GM21447 (cell line): ENCODE measurements around the gene RABL2B.

Experiments used
- ATAC-seq: cut with Tn5 transposase; IDR thresholded peaks from one replicate; pipeline ENCODE4 v1.9.1; 2021; ENCODE audit not compliant: unreplicated experiment

Gene RABL2B

DNA sequence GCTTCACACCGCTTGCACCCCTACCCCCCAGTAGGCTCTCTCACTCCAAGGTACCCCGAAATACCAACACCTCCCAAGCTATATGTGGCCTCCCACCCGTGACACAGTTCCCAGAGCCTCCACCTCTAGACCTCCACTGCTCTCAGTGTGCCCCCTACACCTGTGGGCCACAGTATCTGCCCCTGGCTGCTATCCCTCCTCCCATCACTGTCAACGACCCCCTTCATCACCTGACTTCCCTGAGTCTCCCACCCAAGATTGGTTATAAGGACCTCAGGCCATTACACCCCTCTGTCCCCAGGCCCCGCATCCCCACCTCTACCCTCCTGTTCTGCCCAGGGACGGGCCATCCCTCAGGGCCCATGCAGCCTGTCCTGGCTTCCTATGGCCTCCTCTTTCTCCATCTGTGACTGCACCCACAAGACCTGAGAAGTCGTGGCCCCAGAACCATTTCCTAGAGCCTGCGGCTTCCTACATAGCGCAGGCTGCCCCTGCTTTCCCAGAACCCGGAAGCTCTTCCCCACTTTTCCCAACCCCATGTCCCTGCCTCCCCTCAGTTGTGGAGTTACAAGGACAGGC is 44.7 kb downstream of the RABL2B start:
- ATAC-seq: no peak

DNA sequence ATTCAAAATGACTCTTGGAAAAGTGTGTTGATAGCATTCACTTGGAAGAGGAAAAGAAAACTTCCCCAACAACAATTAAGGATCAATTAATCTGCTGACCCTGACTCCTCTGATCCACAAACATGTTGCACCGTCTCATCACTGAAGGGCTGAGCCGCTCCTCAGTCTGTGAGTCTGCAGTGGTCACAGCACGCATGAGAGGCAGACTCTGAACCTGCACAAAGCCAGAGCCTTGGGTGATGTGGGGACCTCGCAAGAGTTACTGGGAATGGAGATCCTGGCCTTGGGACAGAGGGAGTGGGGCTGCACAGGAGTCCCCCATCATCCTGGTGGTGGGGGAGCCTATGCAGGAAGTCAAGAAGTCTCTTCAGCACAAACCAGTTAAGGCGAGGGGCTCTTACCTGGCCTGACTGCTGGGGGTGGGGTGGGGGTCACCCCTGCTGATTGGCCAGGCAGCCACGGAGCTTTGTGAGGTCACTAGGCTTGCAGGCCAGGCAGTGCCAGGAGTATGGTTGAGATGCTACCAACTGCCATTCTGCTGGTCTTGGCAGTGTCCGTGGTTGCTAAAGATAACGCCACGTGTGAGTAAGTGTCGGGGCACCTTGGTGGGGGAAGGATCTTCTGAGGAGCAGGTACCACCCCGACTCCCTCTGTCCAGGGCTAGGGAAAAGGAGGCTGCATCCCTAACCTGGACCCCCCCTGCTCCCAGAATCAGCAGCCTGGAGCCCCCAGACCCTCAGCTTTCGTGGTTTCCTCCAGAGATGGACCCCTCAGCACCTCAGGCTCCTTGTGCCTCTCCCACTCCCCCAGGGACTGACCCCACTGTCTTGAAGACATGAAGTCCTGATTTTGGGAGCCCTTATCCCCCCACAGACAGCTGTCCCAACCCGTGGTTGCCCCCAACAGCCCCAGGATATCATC is 45.4 kb downstream of the RABL2B start, which contains the start of gene ACR:
Gene ACR, plus strand, starts transcription at position 477 of the 921 bp plus-strand sequence. Its CDS starts 32 bp downstream, at position 509.
- ATAC-seq: no peak

DNA sequence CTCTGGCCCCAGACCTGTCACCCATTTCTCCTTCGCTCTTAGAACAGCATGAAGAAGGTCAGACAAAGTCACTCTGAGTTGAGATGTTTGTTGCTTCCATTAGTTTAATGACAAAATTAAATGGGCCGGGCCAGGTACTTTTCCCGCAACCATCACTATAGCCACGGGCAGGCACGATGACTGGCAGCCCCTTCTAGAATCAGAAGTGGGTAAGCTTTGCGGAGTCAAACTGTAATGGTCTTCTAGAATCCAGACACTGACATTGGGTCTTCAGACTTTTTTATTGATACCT is 47.8 kb downstream of the RABL2B start:
- no peak for ATAC-seq

DNA sequence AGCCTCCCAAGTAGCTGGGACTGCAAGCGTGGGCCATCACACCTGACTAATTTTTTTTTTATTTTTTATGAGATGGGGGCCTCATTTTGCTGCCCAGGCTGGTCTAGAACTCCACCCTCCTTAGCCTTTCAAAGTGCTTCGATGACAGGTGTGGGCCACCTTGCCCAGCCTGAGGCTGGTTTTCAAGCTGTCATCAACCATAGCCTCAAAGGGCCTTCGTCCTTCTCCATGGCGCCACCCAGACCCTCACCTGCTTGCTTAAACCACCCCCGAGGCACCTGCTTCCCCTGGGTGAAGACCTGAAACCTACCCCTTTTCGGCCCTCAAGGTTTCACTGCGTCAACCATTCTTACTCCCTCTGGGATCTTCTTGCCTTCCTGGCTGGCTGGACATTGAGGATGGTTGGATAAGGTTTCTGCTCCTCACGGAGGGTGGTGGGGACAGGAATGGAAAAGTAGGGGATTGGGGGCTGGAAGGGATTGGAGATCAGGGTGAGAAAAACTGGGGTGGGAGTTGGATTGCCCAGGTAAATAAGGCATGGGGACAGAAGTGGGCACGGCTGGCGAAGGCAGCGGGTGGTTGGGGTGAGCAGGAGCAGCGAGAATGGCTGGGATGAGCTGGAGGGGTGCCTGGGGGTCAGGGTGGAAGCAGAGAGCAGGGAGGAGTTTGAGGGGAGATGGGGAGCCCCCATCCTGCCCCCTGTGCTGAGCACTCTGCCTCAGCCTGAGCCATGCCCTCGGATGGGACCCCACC is 48.3 kb downstream of the RABL2B start:
- no peak for ATAC-seq

DNA sequence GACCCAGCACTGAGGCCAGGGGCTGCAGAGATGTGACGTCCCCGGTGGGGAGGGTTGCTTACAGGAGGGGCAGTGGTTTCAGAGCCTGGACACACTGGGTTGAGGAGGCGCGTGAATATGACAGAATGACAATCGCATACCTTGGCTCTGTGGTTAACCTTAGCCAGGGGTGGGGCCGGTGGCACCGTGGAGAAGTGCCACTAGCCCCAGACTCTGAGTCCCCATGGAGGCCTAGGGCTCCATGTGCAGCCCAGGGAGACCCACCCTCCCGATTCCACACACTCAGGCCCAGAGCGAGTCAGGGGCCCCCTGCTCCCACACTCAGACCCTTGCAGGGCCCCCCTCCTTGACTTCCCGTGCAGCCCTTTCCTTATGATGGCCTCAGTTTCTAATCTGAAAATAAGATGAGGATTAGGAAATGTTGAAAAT is 49.1 kb downstream of the RABL2B start:
- no peak for ATAC-seq

DNA sequence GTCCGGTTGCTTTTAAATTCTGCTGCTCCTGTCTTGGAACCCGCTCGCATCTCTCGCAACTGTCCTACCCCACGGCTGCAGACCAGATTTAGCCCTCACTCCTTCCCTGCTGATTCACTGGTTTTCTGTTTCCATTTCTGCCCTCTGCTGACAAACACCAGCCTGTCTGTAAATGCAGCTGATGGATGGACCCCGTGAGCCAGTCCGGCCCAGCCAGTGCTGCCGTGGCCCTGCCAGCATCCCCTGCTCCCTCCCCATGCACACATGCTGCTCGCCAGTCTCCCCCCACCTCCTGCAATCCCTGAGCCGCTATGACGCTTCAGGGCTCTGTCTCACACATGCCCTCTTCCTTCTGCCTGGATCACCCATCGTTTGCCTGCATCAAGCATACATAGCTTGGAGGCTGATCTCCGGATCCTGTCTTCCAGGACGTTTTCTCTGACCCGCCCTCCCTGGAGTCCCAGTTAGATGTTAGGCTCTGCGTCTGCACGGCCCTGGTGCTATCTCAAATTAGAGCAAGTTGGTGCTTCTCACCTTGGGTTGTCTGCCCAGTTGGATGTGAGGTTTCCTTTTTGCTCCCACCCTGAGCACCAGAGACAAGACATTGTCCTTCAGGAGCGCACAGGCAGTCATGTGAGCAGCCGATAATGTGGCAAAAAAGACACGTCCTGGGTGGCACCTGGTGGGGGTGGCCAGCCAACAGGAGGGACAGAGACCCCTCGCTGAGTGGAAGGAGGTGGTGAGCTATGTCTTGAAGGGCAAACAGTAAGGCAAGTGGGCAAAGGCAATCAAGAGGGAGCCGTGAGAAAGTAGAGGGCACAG is 49.7 kb downstream of the RABL2B start:
- ATAC-seq: no peak

DNA sequence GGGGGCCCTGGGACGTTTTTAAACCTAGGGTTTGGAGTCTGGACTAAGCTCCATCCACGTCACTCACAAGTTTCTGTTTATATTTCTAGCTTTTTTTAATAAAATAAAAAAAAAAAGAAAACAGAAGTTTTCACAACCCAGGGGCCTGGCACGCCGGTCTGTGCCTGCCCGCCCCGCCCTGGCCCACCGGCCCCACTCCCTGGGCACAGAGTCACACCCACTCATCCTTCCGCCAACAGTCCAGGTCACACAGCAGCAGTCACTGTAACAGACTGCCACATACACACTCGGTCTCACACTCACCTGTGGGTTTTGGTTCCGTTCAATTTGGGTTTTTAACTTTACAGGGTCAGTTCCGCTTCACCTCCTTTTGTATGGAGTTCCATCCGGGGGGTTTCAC is 50.8 kb downstream of the RABL2B start:
- ATAC-seq: no peak

DNA sequence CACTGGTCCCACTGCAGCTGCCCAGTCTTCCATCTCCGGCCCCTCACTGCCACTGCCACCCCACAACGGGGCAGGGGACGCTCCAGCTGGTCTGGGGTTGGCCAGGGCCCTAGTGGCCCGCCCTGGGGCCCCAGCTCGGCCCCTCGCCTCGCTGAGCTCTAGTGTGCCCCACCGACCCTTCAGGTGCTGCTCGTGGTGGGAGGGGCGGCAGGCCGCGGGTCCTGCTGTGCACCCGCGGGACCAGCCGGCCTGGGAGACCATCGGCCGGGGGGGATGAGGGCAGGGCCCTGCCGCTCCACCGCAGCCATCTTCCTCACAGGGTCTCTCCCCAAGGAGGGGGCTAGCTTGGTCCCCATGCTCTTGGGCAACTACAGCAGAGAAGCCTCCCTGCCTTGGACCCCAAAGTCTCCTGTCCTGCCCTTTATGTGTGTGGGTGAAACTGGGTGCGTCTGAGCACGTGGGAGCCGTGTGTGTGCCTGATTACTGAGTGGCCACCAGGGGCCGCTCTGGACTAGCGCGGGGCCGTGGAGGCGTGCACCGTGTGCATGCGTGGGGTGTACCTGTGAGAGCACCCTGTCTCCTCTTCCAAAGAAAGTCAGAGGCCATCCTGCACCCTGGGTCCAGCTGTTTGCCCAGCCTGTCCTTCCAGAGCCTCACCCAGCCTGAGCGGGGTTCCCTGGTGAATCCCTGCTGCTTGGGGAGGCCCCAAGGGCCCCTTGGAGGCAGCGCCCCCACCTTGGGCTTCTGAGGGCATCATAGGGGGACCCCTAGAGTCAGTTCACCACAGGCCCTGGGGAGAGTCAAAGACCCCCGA is 51.4 kb downstream of the RABL2B start:
- no peak for ATAC-seq

DNA sequence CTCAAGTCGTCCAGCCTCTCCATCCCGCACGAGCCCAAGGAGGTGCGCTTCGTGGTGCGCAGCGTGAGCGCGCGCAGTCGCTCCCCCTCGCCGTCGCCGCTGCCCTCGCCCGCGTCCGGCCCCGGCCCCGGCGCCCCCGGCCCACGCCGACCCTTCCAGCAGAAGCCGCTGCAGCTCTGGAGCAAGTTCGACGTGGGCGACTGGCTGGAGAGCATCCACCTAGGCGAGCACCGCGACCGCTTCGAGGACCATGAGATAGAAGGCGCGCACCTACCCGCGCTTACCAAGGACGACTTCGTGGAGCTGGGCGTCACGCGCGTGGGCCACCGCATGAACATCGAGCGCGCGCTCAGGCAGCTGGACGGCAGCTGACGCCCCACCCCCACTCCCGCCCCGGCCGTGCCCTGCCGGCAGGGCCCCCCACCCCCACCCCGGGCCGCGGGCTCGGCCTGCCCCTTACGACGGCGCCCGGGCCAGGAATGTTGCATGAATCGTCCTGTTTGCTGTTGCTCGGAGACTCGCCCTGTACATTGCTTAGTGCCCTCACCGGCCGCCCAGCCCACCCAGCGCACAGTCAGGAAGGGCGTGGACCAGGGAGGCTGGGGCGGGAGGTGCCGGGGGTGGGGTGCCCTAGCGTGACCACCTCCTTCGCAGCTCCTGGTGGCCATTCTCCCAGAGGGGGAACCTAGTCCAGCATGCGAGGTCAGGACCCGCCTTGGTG is 52.3 kb downstream of the RABL2B start:
- no peak for ATAC-seq

DNA sequence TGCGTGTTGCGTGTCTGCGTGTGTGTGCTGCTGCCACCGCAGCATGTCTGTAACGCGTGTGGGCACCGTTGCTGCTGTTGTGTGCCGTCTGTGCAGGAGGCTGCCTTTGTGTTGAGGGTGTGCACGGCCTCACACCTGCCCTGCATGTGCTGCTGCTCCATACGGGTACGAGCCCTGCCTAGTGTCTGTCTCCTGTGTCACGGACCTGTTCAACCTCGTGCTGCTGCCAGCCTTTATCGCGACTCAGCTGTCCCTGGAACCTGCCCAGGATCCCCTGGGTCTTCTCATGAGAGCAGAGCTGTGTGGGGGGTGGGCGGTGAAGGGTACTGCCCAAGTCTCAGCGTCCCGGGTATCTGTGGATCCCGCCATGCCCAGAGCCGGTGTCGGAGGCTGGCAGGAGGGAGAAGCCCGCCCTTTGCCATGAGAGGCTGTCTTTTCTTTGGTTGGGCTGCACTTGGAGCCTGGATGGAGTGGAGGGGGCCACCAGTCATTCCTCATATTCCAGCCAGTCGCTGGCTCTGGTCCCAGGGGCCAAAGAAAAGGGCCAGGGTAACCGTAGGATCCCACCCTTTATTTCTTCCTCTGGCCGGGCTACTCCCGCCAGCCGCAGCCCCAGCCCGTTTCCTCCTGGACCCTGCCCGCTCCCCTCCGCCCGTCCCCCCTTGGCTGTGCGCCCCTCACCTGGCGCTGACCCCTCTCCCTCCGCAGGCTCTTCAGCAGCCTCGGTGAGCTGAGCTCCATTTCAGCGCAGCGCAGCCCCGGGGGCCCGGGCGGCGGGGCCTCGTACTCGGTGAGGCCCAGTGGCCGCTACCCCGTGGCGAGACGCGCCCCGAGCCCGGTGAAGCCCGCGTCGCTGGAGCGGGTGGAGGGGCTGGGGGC is 53.2 kb downstream of the RABL2B start:
- ATAC-seq: no peak

DNA sequence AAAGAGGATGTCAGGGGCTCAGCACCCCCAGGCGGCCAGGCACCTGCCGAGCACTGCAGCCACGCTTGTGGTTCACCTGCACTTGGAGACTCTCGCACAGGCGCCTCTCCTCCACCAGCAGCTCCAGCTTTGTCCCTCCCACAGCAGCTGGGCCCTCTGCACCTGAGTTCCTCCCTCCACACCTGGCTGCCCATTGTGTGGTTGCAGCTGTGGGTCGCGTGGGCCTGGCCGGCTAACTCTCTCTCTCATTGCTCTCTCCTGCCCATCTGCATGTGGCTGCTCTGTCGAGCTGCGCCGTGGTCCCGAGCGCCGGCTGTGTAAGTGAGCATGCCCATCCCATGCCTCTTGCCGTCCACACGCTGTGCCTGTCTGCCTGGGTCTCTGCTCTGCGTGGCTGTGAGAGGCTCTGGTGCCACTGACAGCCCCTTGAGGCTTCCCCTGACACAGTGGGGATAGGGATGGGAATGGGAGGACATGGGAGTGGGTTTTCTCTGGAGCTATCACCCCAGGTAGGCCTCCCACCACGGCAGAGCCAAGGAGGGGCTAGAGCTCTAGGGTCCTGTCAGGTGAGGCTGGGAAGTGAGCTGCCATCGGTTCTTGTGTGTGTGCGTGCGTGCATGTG is 53.9 kb downstream of the RABL2B start:
- ATAC-seq: no peak

DNA sequence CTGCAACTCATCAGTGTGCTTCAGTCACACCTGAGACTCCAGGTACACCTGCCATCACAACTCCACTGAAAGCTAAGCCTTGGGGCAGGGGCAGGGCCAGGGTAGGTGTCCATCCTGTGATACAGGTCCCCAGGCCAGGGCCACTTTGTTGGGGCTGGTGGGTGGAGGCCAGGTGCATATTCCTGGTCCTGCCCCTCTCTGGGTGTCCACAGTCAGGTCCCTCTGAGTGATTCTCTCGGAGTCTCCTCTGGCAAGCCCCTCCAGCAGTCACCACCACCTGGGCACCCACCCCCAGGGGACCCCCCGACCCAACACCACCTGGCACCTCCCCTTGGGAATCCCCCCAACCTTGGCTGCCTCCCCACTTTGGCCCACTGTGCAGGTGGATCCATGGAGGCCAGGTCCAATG is 54.9 kb downstream of the RABL2B start:
- no peak for ATAC-seq

DNA sequence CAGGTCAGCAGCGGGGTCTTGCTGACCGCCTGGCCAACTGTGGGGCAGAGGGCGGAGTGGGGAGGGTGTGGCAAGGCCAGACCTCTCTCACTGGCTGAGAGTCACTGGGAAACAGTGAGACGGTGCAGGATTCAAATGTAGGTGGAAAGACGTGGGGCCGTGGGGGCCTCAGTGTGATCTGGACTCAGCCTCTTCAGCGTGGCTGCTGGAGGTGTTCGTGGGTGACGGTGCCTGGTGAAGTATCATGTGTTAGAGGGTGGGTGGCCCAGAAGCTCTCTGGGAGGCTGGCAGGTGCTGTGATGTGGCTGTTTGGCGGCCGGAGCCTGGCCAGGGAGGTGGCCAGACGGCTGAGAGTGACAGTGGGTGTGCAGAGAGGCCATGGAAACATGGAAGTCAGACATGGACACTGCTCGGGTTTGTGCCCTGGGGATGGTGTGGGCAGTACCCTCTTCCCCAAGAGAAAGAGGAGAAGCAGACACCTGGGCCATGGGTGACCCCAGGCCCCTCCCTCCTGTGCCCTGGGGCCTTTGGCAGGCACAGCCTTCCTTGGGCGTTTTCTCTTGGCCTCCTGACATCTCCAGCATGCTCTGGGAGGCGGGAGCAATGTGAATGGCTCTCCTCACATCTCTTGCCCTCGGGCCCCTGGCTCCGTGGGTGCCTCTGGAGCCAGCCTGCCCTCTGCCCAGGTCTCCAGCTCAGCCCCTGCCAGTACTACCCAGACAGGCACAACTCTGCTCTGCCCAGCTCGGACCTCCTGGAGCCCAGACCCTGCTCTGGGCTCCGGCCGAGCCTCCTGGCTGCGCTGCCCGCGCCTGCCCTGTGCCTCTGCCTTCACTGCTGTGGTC is 55.5 kb downstream of the RABL2B start:
- ATAC-seq: no peak

DNA sequence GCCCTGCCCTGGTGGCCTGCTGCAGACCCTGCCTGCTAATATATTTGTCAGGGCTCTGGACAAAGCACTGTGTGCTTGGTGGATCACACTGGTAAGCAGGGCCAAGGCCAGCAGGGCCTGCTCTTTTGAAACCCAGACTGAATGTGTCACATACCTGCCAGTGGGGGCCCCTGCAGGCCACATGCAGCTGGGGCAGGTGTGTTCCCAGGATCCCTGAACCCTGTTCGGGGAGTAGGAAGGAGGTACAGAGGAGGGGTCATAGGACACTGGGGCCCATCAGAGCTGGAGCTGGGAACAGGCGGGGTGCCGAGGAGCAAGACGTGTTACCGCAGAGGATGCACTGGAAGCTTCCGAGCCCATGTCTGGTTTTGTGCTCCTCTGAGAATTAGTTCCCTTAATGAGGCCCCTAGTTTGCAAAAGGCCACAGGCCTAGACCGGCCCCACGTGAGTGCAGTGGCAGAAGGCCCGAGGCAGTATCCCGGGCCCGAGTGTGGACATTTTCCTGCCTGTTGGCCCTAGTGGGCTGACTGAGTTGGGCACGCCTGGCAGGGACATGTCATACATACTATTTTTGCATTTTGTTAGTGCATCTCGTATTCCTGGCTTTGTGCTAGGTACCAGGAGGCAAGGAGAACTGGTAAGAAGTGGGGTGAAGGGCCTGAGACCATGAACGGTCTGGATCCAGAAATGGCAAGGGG is 56.6 kb downstream of the RABL2B start:
- no peak for ATAC-seq

DNA sequence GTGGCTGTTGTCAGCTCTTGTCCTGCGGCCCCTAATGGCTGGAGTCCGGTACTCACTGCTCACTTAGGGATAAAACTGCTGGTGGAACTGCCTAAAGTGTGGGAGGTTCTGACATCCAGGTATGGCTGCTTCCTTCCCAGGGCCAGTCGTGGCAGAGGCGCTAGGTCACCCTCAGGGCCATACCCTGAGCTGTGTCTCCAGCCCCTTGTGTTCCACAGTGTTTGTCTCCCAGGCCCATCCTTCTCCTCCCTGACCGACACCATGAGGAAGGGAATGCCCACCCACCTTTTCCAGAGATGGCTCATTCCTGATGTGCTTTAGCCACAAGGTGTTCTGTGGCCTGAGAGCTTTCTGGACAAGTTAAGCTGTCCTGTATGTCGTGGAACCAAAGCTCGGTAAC is 57.8 kb downstream of the RABL2B start:
- ATAC-seq: no peak

DNA sequence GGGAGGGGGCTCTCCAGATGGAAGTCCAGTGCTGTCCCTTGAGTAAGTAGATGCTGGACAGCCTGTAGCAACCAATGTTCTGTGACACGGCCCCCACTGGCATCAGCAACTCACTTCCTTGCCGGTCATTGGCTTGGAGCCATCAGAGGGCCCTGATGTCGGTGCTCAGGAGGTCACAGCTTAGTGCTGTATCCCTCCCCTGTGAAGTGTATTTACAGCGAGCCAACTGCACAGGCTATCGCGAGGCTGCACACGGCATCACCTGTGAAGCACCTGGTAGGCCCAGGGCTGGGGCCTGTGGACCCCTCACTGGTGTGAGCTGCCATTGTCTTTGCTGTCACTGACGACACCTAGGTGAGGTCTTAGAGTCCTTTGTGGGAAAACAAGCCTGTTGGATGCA is 58.8 kb downstream of the RABL2B start:
- ATAC-seq: no peak

DNA sequence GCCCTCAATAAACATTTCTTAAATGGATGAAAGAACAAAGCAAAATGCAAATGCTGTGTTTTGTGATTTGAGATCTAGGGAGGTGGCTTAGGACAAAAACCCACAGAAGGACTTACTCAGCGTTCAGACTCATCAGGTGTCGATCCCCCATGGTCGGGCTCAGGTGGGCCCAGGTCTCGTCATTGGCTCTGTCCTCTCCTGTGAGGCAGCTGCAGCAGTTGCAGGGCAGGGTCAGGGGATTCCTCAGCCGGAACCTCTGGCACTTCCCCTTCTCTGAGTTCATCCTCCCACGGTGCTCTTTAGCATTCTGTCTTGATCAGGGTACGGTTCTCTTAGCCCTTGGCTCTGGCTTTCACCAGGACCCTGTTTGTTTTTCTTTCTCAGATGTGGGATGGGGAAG is 59.4 kb downstream of the RABL2B start:
- ATAC-seq: no peak
